ENCODE results near the gene ECE2.

ECE2 gene

GRCh38 chr3:184277366-184277765, 1.5 kb downstream of the ECE2 start:
- TF ChIP-seq GATA3 (IDR thresholded peaks at IDR 0.05; ENCODE audit: low read depth, low read length) (no peak), GATA2 (IDR thresholded peaks at IDR 0.05; ENCODE audit: low read depth, low read length) (no peak)

- TF ChIP-seq GATA3 (IDR thresholded peaks at IDR 0.05; ENCODE audit: low read depth, low read length): no peak
- no peak for TF ChIP-seq GATA2 (IDR thresholded peaks at IDR 0.05; ENCODE audit: low read depth, low read length)
These were observed 7.1 kb downstream of the ECE2 start for GRCh38 chr3:184282941-184283340.

GRCh38 chr3:184283681-184284080, 7.9 kb downstream of the ECE2 start:
- TF ChIP-seq GATA3 (IDR thresholded peaks at IDR 0.05; ENCODE audit: low read depth, low read length) (no peak), GATA2 (IDR thresholded peaks at IDR 0.05; ENCODE audit: low read depth, low read length) (no peak)

GRCh38 chr3:184284696-184285095, 8.9 kb downstream of the ECE2 start:
- TF ChIP-seq GATA3 (IDR thresholded peaks at IDR 0.05; ENCODE audit: low read depth, low read length): no peak
- no peak for TF ChIP-seq GATA2 (IDR thresholded peaks at IDR 0.05; ENCODE audit: low read depth, low read length)

- TF ChIP-seq GATA3 (IDR thresholded peaks at IDR 0.05; ENCODE audit: low read depth, low read length) (no peak), GATA2 (IDR thresholded peaks at IDR 0.05; ENCODE audit: low read depth, low read length) (no peak)
These were observed 13.7 kb downstream of the ECE2 start for GRCh38 chr3:184289426-184289938.

GRCh38 chr3:184290331-184290730, 14.5 kb downstream of the ECE2 start:
- no peak for TF ChIP-seq GATA3 (IDR thresholded peaks at IDR 0.05; ENCODE audit: low read depth, low read length)
- no peak for TF ChIP-seq GATA2 (IDR thresholded peaks at IDR 0.05; ENCODE audit: low read depth, low read length)

GRCh38 chr3:184291044-184291737, 15.4 kb downstream of the ECE2 start:
- TF ChIP-seq GATA3 (IDR thresholded peaks at IDR 0.05; ENCODE audit: low read depth, low read length): no peak

- TF ChIP-seq GATA3 (IDR thresholded peaks at IDR 0.05; ENCODE audit: low read depth, low read length) (no peak), GATA2 (IDR thresholded peaks at IDR 0.05; ENCODE audit: low read depth, low read length) (no peak)
These were observed 16.1 kb downstream of the ECE2 start for GRCh38 chr3:184291738-184292445.

GRCh38 chr3:184295771-184296170, 19.9 kb downstream of the ECE2 start:
- TF ChIP-seq GATA2 (IDR thresholded peaks at IDR 0.05; ENCODE audit: low read depth, low read length) (no peak), GATA3 (IDR thresholded peaks at IDR 0.05; ENCODE audit: low read depth, low read length) (no peak)

- TF ChIP-seq GATA2 (IDR thresholded peaks at IDR 0.05; ENCODE audit: low read depth, low read length) (no peak), GATA3 (IDR thresholded peaks at IDR 0.05; ENCODE audit: low read depth, low read length) (no peak)
These were observed 20.8 kb downstream of the ECE2 start for GRCh38 chr3:184296616-184297015.

- TF ChIP-seq GATA2 (IDR thresholded peaks at IDR 0.05; ENCODE audit: low read depth, low read length) (no peak), GATA3 (IDR thresholded peaks at IDR 0.05; ENCODE audit: low read depth, low read length) (no peak)
These were observed 23.1 kb downstream of the ECE2 start, which contains the start of gene PSMD2 for GRCh38 chr3:184298759-184299487. Gene PSMD2, plus strand, starts transcription at chr3:184299241. Its CDS starts 26 bp downstream, at chr3:184299267.

GRCh38 chr3:184299488-184300377, 23.9 kb downstream of the ECE2 start:
- TF ChIP-seq GATA2 (IDR thresholded peaks at IDR 0.05; ENCODE audit: low read depth, low read length) (no peak), GATA3 (IDR thresholded peaks at IDR 0.05; ENCODE audit: low read depth, low read length) (no peak)

- TF ChIP-seq GATA3 (IDR thresholded peaks at IDR 0.05; ENCODE audit: low read depth, low read length) (no peak), GATA2 (IDR thresholded peaks at IDR 0.05; ENCODE audit: low read depth, low read length) (no peak)
These were observed 24.5 kb downstream of the ECE2 start for GRCh38 chr3:184300378-184300720.

All from SH-SY5Y (cell line).